HG03575 (cell line): ENCODE data around the gene NDUFS8.

Experiments
- ATAC-seq: cut with Tn5 transposase; IDR thresholded peaks from one replicate; pipeline ENCODE4 v1.9.1; 2021; ENCODE audit not compliant: unreplicated experiment, insufficient number of reproducible peaks, low FRiP score; ENCODE audit errors: extremely low read depth

NDUFS8 gene

DNA sequence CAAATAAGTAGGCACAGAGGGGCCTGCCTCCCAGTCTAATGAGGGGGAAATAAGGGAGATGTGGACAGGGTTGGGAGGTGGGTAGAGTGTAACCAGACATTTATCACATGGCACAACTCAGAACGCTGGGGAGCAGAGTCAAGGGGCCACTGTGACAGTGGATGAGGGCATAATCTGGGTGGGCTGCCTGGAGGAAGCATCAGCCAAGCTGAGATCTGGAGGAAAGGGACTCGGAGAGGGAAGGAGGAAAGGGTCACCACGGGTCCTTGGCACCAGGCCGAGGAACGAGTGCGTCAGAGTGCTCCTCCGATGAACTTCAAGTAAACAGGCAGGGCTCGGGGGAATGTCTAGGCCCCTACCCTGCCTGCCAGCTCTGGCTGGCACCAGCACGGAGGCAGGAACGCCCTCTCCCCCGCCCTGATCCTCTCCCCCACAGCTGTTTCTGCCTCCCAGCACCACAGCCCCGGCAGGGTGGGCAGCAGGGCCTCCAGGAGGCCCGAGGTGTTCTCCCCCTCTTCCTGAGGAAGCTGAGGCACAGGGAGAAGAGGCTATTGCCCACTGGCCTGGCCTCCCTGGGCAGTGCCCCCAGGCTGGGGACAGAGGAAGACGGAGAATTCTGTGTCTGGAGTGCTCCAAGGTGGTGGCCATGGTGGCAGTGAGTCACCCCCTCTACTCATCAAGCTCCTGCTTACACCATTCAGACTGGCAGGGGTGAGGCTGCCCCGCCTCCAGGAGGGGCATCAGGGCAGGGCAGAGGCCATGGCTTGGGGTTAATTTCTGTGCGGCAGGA lies 16.1 kb upstream of the NDUFS8 start:
- no peak for ATAC-seq

GRCh38 chr11:68014947-68015447 lies 15.5 kb upstream of the NDUFS8 start:
- ATAC-seq = no peak

- ATAC-seq = no peak
Observed at GRCh38 chr11:68015467-68015866, 15.0 kb upstream of the NDUFS8 start.

DNA sequence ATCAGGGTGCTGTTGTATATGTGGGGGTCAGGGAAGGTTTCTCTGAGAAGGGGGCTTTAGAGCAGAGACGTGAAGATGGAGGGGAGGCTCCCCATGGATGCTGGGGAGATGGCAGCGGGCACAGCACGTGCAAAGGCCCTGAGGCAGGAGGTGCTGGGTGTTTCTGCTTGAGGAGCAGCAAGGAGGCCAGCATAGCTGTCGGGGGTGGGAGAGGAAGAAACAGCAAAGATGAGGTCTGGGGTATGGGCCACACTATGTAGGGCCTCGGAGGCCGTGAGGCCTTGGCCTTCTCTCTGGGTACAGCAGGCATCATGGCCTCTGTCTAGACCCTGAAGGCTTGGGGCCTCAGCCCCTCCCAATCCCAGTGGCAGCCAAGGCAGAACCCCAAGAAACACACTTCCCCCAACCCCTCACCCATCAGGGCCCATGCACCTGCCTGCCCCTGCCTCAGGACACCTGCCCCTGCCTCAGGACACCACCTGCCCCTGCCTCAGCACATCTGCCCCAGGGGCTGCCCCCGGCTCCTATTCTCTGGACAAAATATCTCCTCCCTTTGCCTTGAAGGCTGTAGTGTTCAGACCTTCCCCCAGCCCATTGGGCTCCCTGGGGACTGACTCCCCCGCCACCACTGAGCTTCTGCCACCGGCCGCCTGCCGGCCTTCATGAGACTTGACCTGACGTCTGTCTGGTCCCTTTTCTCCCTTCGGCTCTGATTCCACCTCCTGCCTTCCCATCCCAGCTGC lies 14.1 kb upstream of the NDUFS8 start:
- ATAC-seq = no peak

GRCh38 chr11:68016904-68017817 lies 13.3 kb upstream of the NDUFS8 start:
- ATAC-seq = no peak

- ATAC-seq = no peak
Observed at GRCh38 chr11:68017980-68018729, 12.3 kb upstream of the NDUFS8 start.

DNA sequence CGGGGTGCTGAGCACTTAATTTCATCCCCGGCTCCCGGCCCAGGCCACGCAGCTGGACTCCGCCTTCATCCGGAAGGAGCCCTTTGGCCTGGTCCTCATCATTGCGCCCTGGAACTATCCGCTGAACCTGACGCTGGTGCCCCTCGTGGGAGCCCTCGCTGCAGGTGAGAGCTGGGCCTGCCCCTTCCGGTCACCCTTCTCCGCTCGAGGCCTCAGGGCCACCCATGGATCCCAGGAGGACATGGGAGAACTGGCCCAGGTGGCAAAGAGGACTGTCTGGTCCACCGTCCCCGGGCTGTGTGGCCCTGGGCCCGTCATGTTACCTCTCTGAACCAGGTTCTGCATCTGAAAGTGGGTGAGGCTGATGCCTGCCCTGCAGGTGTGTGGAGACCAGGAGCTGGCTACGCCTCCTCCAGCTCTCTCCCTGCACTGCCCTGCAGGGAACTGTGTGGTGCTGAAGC lies 11.7 kb upstream of the NDUFS8 start:
- ATAC-seq = no peak

DNA sequence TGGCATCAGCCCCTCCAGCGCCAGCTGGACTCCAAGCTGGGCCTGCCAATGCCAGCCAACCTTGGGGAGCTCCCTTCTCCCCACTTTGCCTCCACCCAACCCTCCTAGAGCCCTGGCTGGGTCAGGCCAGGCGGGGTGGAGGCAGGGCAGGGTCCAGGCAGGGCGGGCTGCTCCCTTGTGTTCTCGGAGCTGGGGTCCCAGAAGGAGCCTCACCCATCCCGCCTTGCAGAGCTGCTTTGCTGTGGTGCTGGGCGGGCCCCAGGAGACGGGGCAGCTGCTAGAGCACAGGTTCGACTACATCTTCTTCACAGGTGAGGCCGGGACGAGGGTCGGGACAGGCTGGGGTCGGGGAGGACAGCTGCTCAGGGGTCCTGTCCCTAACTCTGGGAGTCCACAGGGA lies 11.0 kb upstream of the NDUFS8 start:
- no peak for ATAC-seq

- no peak for ATAC-seq
Observed at GRCh38 chr11:68020575-68020974, 9.9 kb upstream of the NDUFS8 start.

- no peak for ATAC-seq
Observed at GRCh38 chr11:68021167-68021787, 9.2 kb upstream of the NDUFS8 start.

- ATAC-seq = no peak
Observed at GRCh38 chr11:68022531-68022930, 8.0 kb upstream of the NDUFS8 start.

- ATAC-seq = no peak
Observed at GRCh38 chr11:68024508-68024907, 6.0 kb upstream of the NDUFS8 start.

DNA sequence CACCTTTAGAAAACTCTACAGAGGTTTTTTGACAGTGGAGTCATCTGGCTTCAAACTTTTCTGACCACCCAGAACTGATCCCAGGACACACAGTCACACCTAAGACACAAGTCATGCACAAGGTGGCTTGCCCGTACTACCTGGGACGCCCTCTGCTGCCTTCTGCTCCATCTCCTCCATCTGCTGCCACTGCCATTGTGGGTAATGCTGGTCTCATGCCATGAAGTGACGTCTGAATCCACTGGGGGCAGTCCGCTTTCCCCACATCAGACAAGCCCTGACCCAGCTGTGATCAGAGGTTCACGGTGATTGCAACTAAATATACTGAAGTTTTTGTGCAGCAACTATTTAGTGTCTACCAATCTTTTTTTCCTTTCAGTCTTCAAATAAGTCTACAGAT lies 5.4 kb upstream of the NDUFS8 start:
- ATAC-seq = no peak

DNA sequence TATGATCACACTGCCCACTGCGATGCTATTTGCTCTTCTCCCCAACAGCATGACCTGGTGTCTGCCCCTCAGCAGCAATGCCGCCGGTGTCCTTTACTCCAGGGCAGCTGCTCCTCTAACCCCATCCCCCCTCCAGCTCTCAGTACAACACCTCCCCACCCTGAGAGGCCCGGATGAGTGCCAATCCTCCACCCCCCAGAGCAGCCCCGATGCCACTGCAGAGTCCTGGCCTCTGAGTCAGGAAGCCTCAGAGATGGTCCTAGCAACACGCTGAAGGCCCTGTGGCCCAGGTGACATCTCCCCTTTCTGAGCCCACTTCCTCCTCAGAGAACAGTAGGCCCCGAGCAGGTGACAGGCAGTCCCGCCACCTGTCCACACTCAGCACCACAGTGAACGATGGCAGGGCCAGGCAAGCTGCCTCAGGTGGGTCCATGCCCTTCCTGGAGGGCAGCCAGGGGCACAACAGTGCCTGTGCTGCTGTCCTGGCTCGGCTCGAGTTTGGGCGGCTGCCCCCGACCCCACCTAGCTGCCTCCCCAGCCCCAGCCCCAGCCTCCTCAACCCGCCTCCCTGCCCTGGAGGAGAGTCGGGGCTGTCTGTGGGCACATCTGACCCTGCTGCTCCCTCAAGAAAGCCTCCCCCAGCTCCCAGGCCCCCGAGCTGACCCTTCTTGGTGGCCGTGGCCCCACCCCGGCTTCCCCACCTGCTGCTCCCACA lies 3.9 kb upstream of the NDUFS8 start:
- ATAC-seq = no peak

- ATAC-seq = no peak
Observed at GRCh38 chr11:68027667-68028066, 2.8 kb upstream of the NDUFS8 start.

GRCh38 chr11:68028802-68029545 lies 1.5 kb upstream of the NDUFS8 start:
- ATAC-seq = no peak

DNA sequence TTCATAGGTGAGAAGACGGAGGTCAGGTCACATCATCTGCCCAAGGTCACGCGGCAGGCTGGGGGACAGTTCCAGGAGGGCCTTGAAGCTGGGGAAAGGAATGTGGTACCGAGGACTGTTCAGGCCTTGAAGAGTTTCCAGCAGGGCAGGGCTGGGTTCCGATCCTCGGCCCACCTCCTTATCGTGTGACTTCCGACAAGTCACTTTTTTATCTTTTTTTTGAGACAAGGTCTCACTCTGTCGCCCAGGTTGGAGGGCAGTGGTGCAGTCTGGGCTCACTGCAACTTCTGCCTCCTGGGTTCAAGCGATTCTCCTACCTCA lies 623 bp downstream of the NDUFS8 start:
- no peak for ATAC-seq
